Measurements from ENCODE around the gene BPIFB3.

DNA sequence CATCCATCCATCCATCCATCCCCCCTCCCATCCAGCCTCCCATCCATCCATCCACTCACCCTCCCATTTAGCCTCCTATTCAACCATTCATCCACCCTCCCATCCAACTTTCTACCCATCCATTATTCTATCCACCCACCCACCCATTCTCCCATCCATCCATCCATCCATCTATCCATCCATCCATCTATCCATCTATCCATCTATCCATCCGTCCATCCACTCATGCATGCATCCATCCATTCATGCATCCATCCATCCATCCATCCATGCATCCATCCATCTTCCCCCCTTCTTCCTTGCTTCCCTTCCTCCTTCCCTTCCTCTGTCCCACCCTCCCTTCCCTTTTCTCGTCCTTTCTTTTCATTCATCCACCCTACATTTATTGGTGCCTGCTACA, 21.0 kb downstream of the BPIFB3 start:
- TF ChIP-seq CTCF (IDR thresholded peaks at IDR 0.05): no peak
- TF ChIP-seq POLR2A (IDR thresholded peaks at IDR 0.05): no peak

All from uterus (tissue), 2 donors.